HuH-7 (cell line): ENCODE results near the gene FAHD1.
"Not testable (repeated sequence)": the region's sequence is repeated elsewhere in the genome, so short reads cannot be mapped to it uniquely, and the experiment has no call there.

Source experiments
- DNase-seq: peaks from one replicate; pipeline ENCODE4 v3.0.0; 2011; ENCODE audit warnings: low spot score

The FAHD1 gene

DNA sequence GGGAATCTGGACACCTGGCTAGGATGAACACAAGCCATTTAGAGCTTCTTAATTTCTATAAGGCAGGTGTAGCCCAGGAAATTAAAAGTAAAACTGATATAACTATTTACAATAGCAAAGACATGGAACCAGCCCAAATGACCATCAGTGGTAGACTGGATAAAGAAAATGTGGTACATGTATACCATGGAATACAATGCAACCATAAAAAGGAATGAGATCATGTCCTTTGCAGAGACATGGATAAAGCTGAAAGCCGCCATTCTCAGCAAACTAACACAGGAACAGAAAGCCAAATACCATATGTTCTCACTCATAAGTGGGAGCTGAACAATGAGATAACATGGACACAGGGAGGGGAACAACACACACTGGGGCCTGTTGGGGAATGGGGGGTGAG lies 19.4 kb downstream of the FAHD1 start:
- no peak for DNase-seq

DNA sequence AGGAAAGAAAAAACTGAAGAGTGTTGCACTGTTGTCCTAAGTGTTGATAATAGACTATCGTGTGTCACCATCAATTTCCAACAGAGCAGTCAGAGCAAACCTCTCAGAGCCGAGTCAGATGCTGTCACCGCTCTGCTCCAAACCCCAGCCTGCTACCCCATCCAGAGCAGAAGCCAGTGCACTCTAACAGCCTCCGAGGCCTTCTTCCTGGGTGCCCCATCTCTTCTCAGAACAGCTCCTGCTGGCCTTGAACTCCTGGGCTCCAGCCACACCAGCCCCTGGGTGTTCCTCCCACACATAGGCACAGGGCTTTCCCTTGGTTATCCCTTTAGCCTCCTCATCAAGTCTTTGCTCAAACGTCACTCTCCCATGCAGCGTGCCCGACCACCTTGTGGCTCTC lies 24.0 kb downstream of the FAHD1 start:
- no peak for DNase-seq

DNA sequence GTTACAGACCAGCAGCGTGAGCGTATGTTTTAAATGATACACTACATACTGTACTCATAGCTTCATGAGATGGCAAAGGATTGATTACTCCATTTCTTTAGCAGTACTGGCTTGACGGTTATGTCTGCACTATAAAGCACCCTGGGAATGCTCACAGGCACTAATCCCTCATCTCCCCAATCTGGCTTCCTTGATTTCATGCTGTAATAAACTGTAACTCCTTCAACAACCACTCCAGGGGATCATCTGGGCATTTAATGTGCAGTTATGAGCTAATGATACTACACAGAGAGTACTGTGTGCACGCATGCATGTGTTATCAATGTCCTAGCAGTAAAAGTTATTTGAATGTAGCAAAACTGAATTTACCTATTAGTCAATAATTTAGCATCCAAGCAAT lies 24.8 kb downstream of the FAHD1 start:
- no peak for DNase-seq

DNA sequence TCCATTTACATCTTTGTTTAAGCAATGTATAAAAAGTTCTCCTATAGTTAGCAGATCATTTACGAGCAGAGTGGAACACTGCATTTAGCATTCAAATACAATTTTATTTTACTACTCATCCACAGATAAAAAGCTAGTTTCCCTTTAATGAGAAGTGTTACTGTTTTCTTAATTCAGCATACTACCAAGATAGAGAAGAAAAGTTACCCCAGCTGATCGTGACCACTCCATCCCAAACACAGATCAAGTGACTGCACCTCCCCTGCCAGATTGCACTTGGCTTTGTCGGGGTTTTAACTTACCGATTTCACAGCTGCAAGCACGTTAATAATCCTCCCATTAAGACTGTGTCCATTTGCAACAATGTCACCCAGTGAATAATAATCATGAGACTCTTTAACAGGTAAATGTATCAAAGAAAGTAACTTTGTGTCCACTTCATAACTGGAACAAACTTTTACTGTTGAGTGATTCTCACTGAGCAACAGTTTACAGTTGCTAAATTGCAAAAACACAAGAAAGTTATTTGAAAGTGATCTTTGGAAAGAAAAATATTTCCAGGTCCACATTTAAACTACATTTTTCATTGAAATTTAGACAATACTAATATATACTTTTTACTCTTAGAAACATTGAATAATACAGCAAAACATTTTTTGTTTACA lies 30.6 kb downstream of the FAHD1 start:
- no peak for DNase-seq

DNA sequence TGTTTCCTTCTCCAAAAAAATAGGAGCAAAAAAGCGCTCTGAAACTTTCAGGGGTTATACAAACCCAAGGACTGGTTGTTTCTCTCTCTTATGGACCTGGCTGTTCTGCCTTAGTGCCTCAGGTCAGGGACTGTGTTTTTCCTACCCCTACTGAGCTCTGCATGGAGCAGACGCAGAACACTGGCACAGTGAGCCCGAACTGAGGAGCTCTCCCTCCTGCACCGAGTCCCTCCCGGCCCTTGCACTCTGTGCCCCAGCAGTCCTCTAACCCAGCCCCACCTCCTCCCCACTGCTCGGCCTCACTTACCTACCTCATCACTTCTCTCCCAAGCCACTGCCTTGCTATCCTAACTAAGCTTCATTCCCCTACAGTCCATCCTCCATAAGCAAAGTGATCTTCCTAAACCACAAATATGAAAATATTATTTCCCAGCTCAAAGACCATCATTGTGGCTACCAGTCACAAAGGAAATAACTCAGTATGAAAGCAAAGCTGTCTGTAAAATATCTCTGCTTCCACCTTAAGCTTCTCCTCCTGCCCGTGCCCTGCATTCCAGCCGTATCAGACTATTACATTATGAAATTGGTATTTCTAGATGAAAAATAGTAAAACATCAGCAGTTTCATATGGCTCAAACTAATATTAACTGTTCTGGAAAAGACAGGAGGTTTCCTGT lies 31.3 kb downstream of the FAHD1 start:
- no peak for DNase-seq

DNA sequence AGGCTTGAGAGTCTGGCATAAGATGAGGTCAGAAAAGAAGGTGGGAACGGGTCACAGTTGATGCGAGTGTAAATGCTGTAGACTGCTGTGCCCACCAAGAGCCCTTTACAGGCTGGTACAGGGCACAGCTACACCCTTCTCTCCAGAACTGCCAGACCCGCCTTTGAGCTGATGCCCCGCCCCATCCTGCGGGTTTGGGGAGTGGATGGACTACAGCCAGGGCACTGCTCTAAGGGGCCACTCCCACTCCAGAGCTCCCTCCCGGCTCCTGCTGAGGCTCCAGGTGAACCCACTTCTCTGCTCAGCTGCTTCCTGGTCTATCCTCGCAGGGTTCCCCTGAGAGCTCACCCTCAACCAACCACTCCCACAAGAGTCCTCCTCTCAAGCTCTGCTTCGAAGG lies 32.6 kb downstream of the FAHD1 start:
- DNase-seq = no peak

DNA sequence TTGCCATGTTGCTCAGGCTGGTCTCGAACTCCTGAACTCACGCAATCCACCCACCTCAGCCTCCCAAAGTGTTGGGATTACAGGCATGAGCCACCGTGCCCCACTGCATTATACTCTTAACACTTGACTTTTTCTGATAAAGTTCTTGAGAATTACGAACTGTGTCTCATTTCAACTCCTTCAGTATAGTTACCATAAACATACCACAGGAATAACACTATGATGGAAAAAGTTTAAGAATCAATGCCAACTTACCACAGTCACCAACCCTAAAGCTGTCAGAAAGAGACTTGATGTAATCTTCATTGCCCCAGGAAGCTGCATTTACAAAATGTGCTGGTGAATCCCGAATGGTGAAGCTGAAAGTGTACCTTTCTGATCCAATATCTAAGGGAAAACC lies 34.7 kb downstream of the FAHD1 start:
- DNase-seq = no peak

DNA sequence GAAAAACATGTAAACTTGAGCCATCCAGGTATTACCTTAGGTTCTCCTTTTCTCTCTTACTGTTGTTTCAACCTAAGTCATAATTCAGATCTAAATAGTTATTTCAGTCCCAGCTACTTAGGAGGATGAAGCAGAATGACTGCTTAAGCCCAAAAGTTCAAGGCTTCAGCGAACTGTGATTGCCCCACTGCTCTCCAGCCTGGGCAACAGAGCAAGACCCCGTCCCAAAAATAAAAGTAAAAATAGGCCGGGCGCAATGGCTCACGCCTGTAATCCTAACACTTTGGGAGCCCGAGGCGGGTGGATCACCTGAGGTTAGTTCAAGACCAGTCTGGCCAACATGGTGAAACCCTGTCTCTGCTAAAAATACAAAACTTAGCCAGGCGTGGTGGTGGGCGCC lies 35.4 kb downstream of the FAHD1 start:
- DNase-seq = no peak

DNA sequence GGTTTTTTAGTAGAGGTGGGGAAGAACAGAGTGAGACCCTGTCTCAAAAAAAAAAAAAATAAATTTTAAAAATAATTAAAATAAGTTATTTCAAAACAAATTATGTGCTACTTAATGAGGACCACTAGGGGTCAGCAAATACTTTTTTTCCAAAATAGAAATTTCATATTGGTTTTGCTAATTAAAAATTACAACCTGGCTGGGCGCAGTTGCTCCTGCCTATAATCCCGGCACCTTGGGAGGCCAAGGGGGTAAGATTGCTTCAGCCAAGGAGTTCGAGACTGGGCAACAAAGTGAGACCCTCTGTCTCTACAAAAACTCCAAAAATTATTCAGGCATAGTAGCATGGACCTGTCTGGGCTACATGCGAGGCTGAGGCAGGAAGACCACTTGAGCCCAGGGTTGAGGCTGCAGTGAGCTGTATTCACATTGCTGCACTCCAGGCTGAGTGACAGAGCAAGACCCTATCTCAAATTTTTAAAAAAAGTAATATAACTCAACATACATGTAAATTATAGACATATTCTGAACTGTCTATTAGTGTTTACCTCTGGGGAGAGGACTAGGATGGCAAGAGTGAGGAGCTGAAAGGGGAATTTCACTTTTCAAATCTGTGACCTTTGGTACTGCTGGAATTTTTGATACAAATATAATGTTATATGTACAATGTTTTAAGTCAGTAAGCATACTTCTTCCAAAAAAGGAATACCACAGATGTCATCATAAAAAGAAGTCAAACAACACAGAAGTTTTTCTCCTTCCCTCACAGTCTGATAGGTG lies 36.9 kb downstream of the FAHD1 start:
- DNase-seq = no peak

DNA sequence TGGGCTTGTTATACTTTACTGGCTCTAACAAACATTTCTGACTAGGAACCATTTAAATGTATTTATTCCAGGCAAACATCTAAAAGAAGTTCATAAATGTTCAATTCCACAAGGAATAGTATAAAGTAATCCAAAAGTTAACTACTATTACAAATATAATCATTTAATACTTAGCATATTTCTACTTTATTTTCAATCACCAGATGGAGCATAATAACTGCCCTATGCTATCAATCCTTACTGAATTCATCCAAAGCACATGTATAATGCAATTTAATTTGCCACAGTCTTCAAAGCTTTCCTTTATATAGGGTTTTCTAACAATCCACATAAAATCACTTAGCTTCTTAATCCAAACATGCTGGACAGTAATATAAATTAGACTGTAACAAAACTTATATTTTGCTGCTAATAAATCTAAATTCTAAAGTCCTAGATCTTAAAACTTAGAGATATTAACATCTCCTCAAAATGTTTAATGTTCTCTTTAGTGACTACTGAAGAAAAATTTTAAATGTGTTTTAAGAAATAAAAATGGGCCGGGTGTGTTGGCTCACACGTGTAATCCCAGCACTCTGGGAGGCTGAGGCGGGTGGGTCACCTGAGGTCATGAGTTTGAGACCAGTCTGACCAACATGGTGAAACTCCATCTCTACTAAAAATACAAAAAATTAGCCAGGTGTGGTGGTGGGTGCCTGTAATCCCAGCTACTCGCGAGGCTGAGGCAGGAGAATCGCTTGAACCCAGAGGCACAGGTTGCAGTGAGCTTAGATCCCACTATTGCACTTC lies 39.1 kb downstream of the FAHD1 start:
- DNase-seq = no peak

DNA sequence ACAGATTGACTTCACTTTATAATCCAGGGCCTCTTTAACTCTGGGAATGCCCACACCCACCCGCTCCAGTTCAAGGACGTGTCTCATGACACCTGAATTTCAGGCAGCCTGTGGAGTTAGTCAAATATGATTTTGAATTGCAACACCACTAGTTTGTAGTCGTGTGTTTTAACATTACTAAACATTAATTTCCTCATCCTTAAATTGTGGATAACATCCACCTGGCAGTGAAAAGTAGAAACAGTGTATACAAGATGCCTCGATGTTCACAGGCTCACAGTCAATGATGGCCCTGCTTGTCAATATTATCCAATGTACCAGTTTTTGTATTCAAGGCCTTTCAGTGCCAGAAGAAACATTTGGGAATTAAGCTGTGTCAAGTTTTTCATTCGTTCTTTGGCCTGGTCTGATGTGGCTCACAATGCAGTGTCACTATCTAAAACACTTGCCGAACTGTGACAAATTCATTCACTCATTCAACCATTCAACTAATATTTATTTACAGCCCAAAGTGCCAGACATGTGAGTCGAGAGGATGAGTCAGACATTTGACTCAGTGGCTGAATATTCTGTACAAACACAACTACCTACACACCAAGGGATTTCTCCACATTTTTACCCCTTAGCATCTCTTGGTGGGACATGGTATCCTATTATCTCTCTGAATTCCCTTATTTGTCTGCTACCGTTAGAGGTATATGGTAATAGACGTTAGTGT lies 43.5 kb downstream of the FAHD1 start:
- DNase-seq = no peak

DNA sequence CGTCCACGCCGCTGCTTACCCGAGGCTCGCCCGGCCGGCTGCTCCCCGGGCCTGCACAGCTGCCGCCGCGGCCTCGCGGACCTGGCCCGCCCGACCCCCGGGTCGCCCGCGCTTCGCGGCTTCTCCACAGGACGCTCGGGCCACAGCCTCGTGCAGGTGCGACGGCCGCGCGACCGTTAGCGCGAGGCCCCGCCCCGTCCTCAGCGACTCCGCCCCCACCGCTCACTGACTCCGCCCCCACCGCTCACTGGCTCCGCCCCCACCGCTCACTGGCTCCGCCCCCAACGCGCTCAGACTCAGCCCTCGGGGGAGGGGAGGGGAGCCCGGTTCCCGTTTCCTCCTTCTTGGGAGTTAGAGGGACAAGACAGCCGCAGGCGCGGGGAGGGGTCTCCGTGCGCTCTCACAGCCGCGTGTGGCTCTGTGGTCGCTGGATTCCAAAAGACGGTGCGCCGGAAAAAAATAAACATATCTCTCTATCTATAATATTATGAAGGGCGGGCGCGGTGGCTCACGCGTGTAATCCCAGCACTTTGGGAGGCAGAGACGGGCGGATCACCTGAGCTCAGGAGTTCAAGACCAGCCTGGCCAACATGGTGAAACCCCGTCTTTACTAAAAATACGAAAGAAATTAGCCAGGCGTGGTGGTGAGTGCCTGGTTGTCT lies 45.1 kb downstream of the FAHD1 start, which contains the start of gene MEIOB:
Gene MEIOB (minus strand): TSS at position 191 of the 662 bp plus-strand sequence. CDS start 3,989 bp downstream, outside the sequence.
- DNase-seq = no peak

DNA sequence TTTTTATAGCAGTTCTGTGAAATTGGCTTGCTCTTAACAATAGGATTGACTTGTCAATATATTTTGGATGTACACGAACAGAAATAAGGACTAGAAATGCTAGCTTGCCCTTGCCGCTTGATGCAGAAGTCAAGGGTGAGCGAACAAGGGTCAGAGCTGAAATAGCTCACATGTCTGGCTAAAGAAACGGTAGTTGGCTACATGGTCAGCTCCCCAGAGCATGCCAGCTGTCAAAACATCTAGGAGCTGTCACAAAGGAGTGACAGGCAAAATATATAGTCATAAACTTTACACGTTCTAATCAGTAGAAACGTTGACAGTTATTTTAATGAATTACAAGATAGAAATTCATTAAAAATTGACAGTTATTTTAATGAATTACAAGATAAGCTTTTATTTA lies 47.8 kb downstream of the FAHD1 start:
- DNase-seq = no peak

DNA sequence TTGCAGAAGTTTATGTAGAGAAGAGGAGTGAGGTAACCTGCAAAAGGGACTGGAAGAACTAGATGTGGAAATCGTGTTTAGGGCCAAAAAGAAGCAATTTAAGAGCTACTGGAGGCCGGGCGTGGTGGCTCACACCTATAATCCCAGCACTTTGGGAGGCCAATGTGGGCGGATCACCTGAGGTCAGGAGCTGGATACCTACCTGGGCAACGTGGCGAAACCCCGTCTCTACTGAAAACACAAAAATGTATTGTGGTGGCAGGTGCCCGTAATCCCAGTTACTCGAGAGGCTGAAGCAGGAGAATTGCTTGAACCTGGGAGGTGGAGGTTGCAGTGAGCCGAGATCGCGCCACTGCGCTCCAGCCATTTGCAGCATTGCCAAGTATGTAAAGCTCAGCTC lies 49.1 kb downstream of the FAHD1 start:
- not testable (repeated sequence) for DNase-seq

DNA sequence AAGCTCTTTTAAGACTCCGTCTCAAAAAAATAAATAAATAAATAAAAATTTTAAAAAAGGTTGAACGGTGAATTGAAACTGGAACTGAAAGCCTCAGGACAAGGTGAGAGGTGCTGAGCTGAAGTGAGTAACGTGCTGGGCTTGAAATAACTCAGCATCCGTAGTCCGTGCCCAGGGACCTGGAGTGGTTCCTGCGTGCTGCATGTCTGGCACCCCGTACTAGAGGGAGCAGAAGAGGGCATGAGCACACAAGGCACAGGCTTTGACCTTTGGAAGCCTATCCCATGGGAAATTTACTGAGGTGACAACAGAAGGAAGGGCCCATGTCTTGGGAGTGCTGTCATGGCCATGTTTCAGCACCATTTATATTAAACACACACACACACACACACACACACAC lies 49.5 kb downstream of the FAHD1 start:
- no peak for DNase-seq

DNA sequence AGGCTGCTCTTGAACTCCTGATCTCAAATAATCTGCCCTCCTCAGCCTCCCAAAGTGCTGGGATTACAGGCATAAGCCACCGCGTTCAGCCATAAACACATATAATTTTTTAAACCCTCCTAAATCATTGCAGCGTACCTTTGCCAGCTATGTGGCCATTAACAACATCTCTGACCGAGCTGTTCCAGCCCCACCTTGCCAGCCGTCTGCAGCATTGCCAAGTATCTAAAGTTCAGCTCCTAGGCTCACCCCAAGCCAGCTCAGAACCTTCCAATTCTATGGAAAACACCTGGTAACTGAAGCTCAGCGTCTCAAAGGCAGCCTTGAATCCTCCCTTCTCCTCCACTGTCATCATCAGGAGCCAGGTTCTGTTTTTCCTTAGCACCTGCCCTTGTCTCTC lies 50.1 kb downstream of the FAHD1 start:
- DNase-seq = no peak

DNA sequence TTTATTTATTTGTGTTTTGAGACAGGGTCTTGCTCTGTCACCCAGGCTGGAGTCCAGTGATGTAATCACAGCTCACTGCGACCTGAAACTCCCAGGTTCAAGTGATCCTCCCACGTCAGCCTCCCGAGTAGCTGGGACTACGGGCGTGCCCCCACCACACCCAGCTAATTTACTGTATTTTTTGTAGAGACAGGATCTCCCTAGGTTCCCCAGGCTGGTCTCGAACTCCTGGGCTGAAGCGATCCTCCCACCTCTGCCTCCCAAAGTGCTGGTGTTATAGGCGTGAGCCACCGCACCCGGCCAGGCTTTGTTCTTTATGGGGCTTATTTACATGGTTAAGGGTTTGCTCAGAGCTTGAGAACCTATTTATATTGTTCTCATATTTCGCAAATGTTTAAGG lies 50.8 kb downstream of the FAHD1 start:
- no peak for DNase-seq

DNA sequence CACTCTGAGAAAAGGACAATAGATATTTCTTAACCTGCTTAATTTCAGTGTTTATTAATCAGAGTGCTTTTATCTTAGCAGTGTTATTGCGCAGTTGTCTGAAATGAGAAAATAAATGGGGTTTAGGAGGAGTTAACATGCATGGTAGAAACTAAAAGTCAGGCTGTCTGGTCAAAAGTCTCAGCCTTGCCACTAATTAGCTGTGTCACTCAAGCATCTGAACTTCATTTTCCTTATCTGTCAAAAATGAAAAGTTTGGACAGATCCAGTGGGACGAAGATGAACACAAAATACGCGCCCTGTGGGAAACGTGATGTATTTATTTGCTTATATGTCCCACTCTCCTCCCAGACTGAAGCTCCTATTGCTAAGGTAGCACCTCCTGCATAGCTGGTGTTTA lies 51.2 kb downstream of the FAHD1 start:
- DNase-seq = no peak
